H9 (cell line): ENCODE data around the gene MAP3K20. TPM values are rescaled to one million over a fixed set of nuclear protein-coding genes. Genes with fewer than 3 reads are reported as not detected.

Experiments used
- DNase-seq: peaks from one replicate; pipeline ENCODE4 v3.0.0-alpha.2; 2017
- H2AFZ ChIP-seq: one replicate; pipeline ENCODE4 v1.6.1; 2013; ENCODE audit warnings: mild to moderate bottlenecking, low read length, control low read depth, moderate library complexity
- H2AK5ac ChIP-seq: 2 replicates; pipeline ENCODE4 v1.6.1; 2013; ENCODE audit warnings: low read length, control low read depth, mixed read lengths; ENCODE audit not compliant: insufficient read length
- H2BK120ac ChIP-seq: one replicate; pipeline ENCODE4 v1.6.1; 2013; ENCODE audit warnings: low read depth, mild to moderate bottlenecking, low read length, control low read depth, inconsistent platforms; ENCODE audit not compliant: poor library complexity, severe bottlenecking
- H2BK12ac ChIP-seq: 2 replicates; pipeline ENCODE4 v1.6.1; 2013; ENCODE audit warnings: low read length, control low read depth, mixed read lengths, low read depth; ENCODE audit not compliant: insufficient read length
- H2BK15ac ChIP-seq: 2 replicates; pipeline ENCODE4 v1.6.1; 2013; ENCODE audit warnings: low read depth, low read length, control low read depth
- H2BK20ac ChIP-seq: one replicate; pipeline ENCODE4 v1.6.1; 2013; ENCODE audit warnings: low read depth, mild to moderate bottlenecking, low read length, control low read depth, inconsistent platforms; ENCODE audit not compliant: poor library complexity, severe bottlenecking
- H2BK5ac ChIP-seq: 2 replicates; pipeline ENCODE4 v1.6.1; 2013; ENCODE audit warnings: low read length, control low read depth, mixed read lengths; ENCODE audit not compliant: insufficient read length
- H3K14ac ChIP-seq: 2 replicates; pipeline ENCODE4 v1.6.1; 2013; ENCODE audit warnings: low read length, control low read depth; ENCODE audit not compliant: insufficient read depth
- H3K18ac ChIP-seq: 2 replicates; pipeline ENCODE4 v1.6.1; 2013; ENCODE audit warnings: low read depth, mild to moderate bottlenecking, mixed read lengths, low read length, control low read depth; ENCODE audit not compliant: insufficient read length
- H3K23ac ChIP-seq: 2 replicates; pipeline ENCODE4 v1.6.1; 2013; ENCODE audit warnings: low read length, control low read depth, mixed read lengths, low read depth; ENCODE audit not compliant: insufficient read length
- H3K23me2 ChIP-seq: 2 replicates; pipeline ENCODE4 v1.6.1; 2013; ENCODE audit warnings: low read depth, mild to moderate bottlenecking, mixed read lengths, low read length, control low read depth; ENCODE audit not compliant: insufficient read length, poor library complexity, severe bottlenecking
- H3K27ac ChIP-seq: 2 replicates; pipeline ENCODE4 v1.5.1; 2013; ENCODE audit warnings: low read length, control low read depth, mixed read lengths, low read depth; ENCODE audit not compliant: insufficient read length
- H3K27me3 ChIP-seq: 2 replicates; pipeline ENCODE4 v1.6.1; 2013; ENCODE audit warnings: low read length, control low read depth, inconsistent platforms; ENCODE audit not compliant: insufficient read depth
- H3K4ac ChIP-seq: 2 replicates; pipeline ENCODE4 v1.6.1; 2013; ENCODE audit warnings: low read depth, mild to moderate bottlenecking, control low read depth, inconsistent platforms, low read length, moderate library complexity
- H3K4me1 ChIP-seq: 2 replicates; pipeline ENCODE4 v1.6.1; 2013; ENCODE audit warnings: low read length, control low read depth, inconsistent platforms; ENCODE audit not compliant: insufficient read depth
- H3K4me2 ChIP-seq: 2 replicates; pipeline ENCODE4 v1.6.1; 2013; ENCODE audit warnings: low read length, control low read depth, mixed read lengths; ENCODE audit not compliant: insufficient read length, insufficient read depth
- H3K56ac ChIP-seq: 2 replicates; pipeline ENCODE4 v1.6.1; 2013; ENCODE audit warnings: low read depth, mild to moderate bottlenecking, mixed read lengths, low read length, control low read depth; ENCODE audit not compliant: insufficient read length
- H3K79me1 ChIP-seq: 2 replicates; pipeline ENCODE4 v1.6.1; 2013; ENCODE audit warnings: low read depth, mild to moderate bottlenecking, moderate library complexity, low read length, control low read depth, inconsistent platforms; ENCODE audit not compliant: insufficient read depth, poor library complexity, severe bottlenecking
- H3K79me2 ChIP-seq: 2 replicates; pipeline ENCODE4 v1.6.1; 2013; ENCODE audit warnings: low read length, control low read depth, inconsistent platforms; ENCODE audit not compliant: insufficient read depth
- H3K9ac ChIP-seq: 2 replicates; pipeline ENCODE4 v1.6.1; 2013; ENCODE audit warnings: low read length, control low read depth, mixed read lengths; ENCODE audit not compliant: insufficient read length; ENCODE audit errors: extremely low read depth
- H3K9me3 ChIP-seq: one replicate; pipeline ENCODE4 v1.6.1; 2013; ENCODE audit warnings: low read depth, low read length, inconsistent platforms; ENCODE audit not compliant: control insufficient read depth
- H3T11ph ChIP-seq: one replicate; pipeline ENCODE4 v1.6.1; 2013; ENCODE audit warnings: mild to moderate bottlenecking, low read length, control low read depth, inconsistent platforms
- H4K20me1 ChIP-seq: one replicate; pipeline ENCODE4 v1.6.1; 2013; ENCODE audit not compliant: control insufficient read depth, insufficient read length, insufficient read depth
- H4K5ac ChIP-seq: 2 replicates; pipeline ENCODE4 v1.6.1; 2013; ENCODE audit warnings: low read depth, mild to moderate bottlenecking, mixed read lengths, low read length, control low read depth; ENCODE audit not compliant: insufficient read length
- H4K8ac ChIP-seq: replicated peaks from 2 replicates; pipeline ENCODE4 v1.6.1; 2013; ENCODE audit warnings: low read length, control low read depth, mixed read lengths, low read depth; ENCODE audit not compliant: insufficient read length
- H4K91ac ChIP-seq: 2 replicates; pipeline ENCODE4 v1.6.1; 2013; ENCODE audit warnings: low read depth, mild to moderate bottlenecking, moderate library complexity, mixed read lengths, low read length, control low read depth; ENCODE audit not compliant: insufficient read length
- H3K27ac Mint-ChIP-seq, 3 experiments: 2 replicates in 2 of 3; 3 replicates in 1 of 3; pipeline ENCODE4 v1.8.0; 2020 to 2021; ENCODE audit warnings: mixed read lengths in 3 of 3, mild to moderate bottlenecking in 1 of 3, moderate library complexity in 1 of 3
- H3K27me3 Mint-ChIP-seq: 2 replicates; pipeline ENCODE4 v1.8.0; 2021; ENCODE audit warnings: low read depth, mild to moderate bottlenecking, moderate library complexity, mixed read lengths
- H3K36me3 Mint-ChIP-seq, 3 experiments: 2 replicates in 2 of 3; 3 replicates in 1 of 3; pipeline ENCODE4 v1.8.0; 2020 to 2021; ENCODE audit warnings: low read depth in 3 of 3, mixed read lengths in 3 of 3; ENCODE audit not compliant: insufficient read depth in 1 of 3
- H3K4me1 Mint-ChIP-seq, 2 experiments: 2 replicates each; pipeline ENCODE4 v1.8.0; 2020; ENCODE audit warnings: mixed read lengths in 2 of 2
- H3K4me3 Mint-ChIP-seq, 2 experiments: 2 replicates in 1 of 2; 3 replicates in 1 of 2; pipeline ENCODE4 v1.8.0; 2020 to 2021; ENCODE audit warnings: mild to moderate bottlenecking in 2 of 2, mixed read lengths in 2 of 2, moderate library complexity in 1 of 2
- H3K9me3 Mint-ChIP-seq, 2 experiments: 2 replicates in 1 of 2; 3 replicates in 1 of 2; pipeline ENCODE4 v1.8.0; 2020; ENCODE audit warnings: mild to moderate bottlenecking in 2 of 2, mixed read lengths in 2 of 2, moderate library complexity in 1 of 2
- CTCF ChIP-seq: fragments of 200-600 bp; sonication (generic); conservative IDR thresholded peaks from 3 replicates; pipeline ENCODE4 v1.8.0; 2021; ENCODE audit warnings: antibody characterized with exemption, mild to moderate bottlenecking
- WGBS: extraction: QIAGEN DNeasy Blood & Tissue Kit; methylation state at CpG from one replicate; pipeline ENCODE4 v1.1.7; 2013; ENCODE audit warnings: missing lambda C conversion rate, low lambda C conversion rate, mixed read lengths; ENCODE audit not compliant: insufficient read length; ENCODE audit errors: extremely low coverage; 5-methylcytosine and 5-hydroxymethylcytosine counted together
- total RNA-seq: library from RNA; stranded (reverse); gene quantifications from 2 replicates; pipeline ENCODE4 v1.2.1, GENCODE V29; 2021

Gene MAP3K20
- total RNA-seq, 1 experiment from 2014 or later = 8.7 TPM

GRCh38 chr2:173099804-173100203 is 24.2 kb downstream of the MAP3K20 start:
- Histone ChIP-seq H2AFZ (no peak overlapping the region), H3K56ac (no peak overlapping the region), H2AK5ac (no peak overlapping the region), H4K8ac (no peak overlapping the region), H4K91ac (no peak overlapping the region), H2BK15ac (no peak overlapping the region), H2BK20ac (no peak overlapping the region), H3K79me2 (no peaks in the 10 kb centered on the region), H3K18ac (no peak overlapping the region), H3T11ph (no peak overlapping the region), H2BK5ac (no peak overlapping the region), H3K79me1 (no peaks in the 10 kb centered on the region), H3K27ac (no peak overlapping the region), H3K9ac (no peak overlapping the region), H2BK120ac (no peak overlapping the region), H3K4me2 (no peak overlapping the region), H3K27me3 (no peaks in the 10 kb centered on the region), H3K23ac (no peak overlapping the region), H3K14ac (no peak overlapping the region), H3K4ac (no peak overlapping the region), H3K9me3 (no peaks in the 10 kb centered on the region), H3K23me2 (no peaks in the 10 kb centered on the region), H3K4me1 (peaks cover 2% of the 10 kb centered on the region), H2BK12ac (no peak overlapping the region), H4K20me1 (no peaks in the 10 kb centered on the region), H4K5ac (no peak overlapping the region)
- Mint-ChIP-seq H3K4me1 (peaks cover 9 to 13% of the 10 kb centered on the region in 2 experiments), H3K36me3 (no peaks in the 10 kb centered on the region), H3K4me3 (no peak overlapping the region), H3K27ac (no peak overlapping the region), H3K9me3 (no peaks in the 10 kb centered on the region), H3K27me3 (no peaks in the 10 kb centered on the region)
- WGBS = no CpG with 5 or more reads among the region's 2 CpGs
- DNase-seq = no peak
- TF ChIP-seq CTCF = no peak
